Measurements from ENCODE around the gene MEF2C.

MEF2C gene

GRCh38 chr5:88792144-88792840 lies 90.7 kb downstream of the MEF2C start:
- no peak for DNase-seq

- no peak for DNase-seq
Measured at GRCh38 chr5:88787856-88788255, 95.1 kb downstream of the MEF2C start.

- no peak for DNase-seq
Measured at GRCh38 chr5:88786789-88787188, 96.2 kb downstream of the MEF2C start.

DNA sequence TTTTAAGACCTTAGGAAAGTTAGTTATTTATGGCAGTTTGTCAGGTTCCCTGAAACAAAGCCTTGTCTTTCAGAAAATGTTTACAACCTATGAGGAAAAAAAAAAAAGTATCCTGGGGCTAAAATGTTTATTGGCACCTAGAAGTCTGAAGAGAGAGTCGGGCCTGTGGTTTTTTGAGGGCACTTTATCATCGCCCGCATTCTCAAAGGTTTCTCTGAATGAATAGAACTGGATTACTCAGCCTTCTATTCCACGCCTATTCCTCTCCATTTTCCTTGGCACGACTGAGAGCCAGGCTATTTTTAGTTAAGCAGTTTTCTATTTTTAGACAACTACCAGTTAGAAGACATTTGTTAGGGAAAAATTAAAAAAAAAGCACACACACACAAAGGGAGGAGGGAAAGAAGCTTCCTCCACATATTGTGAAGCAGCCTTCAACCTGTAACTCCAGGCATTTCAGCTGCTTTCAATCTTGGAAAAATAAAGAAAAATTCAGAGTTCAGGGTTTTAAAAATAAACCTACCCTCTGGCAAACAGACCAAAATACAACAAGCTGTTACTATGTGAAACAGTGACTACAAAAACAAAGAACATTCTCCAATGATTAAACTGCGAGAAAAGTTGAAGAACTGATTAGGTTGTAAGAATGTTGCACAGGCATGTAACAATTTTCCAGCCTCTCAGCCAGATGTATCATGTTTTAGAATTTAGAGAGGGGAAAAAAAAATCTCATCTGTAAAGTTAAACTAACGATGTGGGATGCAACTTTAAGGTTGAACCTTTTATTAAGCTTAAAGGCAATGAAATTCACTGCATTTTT lies 97.0 kb downstream of the MEF2C start:
- no peak for DNase-seq

DNA sequence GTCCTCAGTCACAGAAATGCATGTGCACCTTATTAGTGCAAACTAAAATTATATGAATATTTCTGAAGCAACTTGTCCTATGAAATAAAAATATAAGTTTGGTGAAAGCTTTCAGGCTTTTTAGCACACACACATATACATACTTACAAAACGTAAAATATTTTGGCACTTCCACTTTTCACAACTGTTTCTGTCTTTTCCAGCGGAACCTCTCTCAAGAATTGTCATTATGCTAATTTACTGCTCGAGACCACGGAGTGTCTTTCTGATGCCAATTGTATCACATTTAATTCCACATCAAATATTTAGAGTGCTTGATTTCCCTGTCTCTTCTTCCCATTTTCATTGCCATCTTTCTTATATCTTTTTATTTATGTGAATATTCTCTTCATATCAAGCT lies 100.4 kb downstream of the MEF2C start:
- DNase-seq: no peak

- DNase-seq: no peak
Measured at GRCh38 chr5:88780736-88781135, 102.2 kb downstream of the MEF2C start.

DNA sequence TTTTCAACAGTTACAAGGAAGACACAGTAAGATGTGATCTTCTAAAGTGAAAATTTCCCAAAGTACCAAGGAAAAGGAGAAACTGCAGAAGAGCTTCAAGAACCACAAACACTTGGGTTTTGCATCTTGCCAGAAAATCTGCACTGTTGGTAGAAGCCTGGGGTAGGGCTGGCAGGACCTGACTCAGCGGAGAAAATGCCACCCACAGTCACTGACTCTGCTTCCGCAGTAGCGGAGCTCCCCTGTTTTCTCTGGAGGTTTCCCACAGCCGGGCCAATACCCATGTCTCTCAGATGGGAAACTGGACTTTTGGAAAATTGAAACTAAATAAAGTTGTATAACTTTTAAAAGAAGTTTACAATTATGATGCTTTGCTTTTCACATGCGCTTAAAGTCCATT lies 104.2 kb downstream of the MEF2C start:
- no peak for DNase-seq

DNA sequence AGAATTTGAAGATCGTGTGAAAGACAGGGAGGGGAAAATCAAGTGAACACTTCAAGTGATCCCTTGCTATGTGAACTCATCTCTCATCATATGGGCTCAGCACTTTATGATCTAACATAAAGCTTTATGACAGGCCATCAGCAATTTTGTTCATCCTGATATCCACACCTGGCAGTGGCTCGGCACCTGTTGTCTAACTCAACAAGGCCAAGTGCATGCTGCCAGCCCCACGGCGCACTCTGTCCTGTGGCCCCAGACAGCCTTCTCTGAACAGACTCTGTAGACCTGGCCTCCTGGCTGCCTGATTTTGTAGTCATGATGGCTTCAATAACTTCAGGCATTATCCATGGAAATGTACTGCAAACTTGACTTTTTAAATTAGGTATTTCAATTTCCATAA lies 106.3 kb downstream of the MEF2C start:
- no peak for DNase-seq

GRCh38 chr5:88772831-88773230 lies 110.2 kb downstream of the MEF2C start:
- no peak for DNase-seq

GRCh38 chr5:88772047-88772446 lies 110.9 kb downstream of the MEF2C start:
- DNase-seq: no peak

GRCh38 chr5:88770276-88771257 lies 112.4 kb downstream of the MEF2C start:
- no peak for DNase-seq

- no peak for DNase-seq
Measured at GRCh38 chr5:88769165-88769564, 113.8 kb downstream of the MEF2C start.

GRCh38 chr5:88768411-88768810 lies 114.6 kb downstream of the MEF2C start:
- no peak for DNase-seq

DNA sequence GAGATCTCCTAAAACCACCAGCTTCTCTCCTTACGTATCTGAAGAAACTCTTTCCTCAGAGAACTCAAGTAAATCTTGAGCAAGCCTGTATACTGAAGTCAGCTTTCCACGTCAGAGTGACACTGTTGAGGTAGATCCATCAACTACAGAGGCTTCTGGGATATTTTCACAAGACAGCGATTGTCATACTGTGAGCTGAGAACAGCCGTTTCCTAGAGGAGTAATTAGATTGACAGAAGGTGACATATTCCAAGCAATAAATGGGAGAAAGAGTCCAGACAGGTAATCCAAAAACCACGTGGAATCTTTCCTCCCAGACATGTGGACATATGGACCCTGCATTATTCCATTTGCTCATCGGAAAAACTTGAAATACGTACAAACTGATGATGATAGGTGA lies 117.2 kb downstream of the MEF2C start:
- DNase-seq: no peak

DNA sequence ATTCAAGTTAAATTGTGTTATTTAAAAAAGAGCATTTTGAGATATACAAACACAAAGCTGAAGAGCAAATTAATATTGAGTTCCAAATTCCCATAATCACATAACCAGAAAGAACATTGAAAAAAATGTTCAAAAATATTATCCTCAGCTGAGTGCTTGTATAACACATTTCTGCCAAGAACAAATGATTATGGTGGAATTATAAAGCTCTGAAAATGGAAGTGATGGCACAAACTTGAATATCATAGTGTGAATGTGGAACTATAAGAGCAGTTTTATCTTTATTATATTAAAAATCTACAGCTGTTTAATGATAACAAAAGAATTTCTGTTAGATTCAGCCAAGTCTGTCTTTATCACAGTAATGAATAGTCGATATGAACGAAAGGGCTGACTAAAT lies 117.8 kb downstream of the MEF2C start:
- DNase-seq: no peak

DNA sequence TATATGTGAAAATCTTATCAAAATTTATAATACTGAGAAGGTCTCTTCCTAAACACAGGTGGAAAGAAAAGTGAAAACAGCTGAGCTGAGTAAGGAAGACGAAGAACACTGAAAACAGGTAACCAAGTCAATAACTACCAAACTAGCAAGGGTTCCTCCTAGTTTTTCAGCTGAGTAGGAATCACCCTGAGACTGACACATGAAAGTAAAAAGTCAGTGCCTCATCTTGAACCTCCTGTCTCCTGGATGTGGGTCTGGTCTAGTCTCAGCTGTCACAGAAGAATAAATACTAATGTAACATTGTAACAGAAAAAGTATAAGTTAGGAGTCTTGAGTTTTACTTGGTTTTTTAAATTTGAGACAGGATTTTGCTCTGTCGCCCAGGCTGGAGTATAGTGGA lies 121.0 kb downstream of the MEF2C start:
- DNase-seq: no peak

GRCh38 chr5:88761269-88761850 lies 121.6 kb downstream of the MEF2C start:
- no peak for DNase-seq

- no peak for DNase-seq
Measured at GRCh38 chr5:88760527-88760926, 122.5 kb downstream of the MEF2C start.

DNA sequence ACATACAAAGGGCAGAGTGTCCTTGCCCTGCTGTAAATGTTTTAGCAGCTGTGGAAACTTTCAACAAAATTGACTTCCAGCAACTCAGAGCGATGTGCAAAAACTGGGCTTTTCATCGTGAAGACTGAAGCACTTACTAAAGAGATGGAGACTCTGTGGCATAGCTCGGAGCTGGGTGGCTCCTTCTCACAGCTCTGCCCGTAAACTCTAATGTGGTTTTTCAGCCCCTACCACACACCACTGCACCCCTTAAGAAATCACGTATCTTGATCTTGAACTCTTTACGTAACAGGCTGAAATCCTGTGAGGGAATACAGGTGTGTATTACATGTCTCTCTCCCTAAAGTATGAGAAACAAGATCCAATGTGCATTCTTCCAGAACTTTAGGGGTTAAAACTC lies 124.4 kb downstream of the MEF2C start:
- DNase-seq: no peak

DNA sequence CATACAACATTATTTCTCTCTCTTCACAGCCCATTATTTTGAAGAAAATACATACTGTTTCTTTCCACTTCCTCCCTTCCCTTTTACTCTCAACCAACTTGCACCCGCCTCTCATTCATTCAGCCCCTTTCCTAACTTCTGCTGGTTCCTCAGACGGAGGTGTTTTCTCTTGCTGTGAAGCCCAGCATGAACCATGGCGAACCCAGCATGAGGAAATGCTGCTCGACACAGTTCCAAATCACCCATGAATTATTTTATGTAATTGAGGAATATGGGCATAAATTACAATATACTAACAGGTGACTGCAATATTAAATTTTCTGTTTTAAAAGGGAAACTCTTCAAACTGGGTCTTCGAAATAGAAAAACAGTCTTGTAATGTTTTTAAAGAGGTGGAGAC lies 124.8 kb downstream of the MEF2C start:
- no peak for DNase-seq

- no peak for DNase-seq
Measured at GRCh38 chr5:88756953-88757352, 126.0 kb downstream of the MEF2C start.

DNA sequence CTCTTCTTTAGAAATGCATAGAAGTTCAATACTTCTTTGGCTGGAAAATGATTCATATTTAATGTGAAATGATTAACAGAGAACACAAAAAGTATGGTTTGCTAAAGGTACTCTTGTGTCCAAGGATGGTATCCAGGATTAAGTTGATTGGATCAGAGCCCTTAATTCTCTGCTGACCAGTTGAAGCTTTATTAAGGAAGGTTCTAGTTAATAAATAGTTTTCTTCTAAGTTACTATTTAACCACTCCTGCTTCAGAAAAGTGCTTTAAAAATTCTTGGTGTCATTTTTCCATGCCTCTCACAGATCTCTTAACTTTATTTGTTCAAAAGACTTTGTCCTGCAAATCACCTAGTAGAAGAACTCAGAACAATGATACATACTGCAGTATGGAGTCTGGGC lies 134.3 kb downstream of the MEF2C start:
- DNase-seq: no peak

DNA sequence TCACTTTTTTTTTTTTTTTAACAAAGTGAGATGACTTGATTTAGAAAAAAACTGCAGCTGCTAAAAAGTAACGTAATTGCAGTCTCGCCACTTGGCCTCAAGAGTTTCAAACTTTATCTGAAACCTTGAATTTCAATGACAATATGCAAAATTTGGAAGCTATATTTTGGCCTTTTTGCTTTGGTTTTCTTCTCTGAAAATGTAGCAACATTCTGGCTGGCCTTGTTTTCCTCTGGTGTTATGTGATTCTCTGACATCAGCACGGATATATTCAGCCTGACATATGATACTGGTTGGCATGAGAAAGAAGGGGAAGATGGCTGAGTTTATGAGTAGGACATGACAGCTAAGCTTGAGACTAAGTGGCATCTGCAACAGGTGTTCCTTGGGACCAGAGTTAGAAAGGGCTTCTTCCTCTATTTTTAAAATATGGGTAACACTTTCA lies 136.5 kb downstream of the MEF2C start:
- no peak for DNase-seq

Data from activated CD4-positive, CD25-positive, alpha-beta regulatory T cell treated with anti-CD3 and anti-CD28 coated beads, Interleukin-2, amount 50 U/mL, for 72 hours (primary cell).